GM23248 (cell line): ENCODE measurements around the gene CLEC18B. TPM values are rescaled to one million over a fixed set of nuclear protein-coding genes. Genes with fewer than 3 reads are reported as not detected.
"Not testable (repeated sequence)": the region's sequence is repeated elsewhere in the genome, so short reads cannot be mapped to it uniquely, and the experiment has no call there.

ENCODE experiments used
- DNase-seq: peaks from one replicate; pipeline ENCODE4 v3.0.0-alpha.2; 2015
- H2AFZ ChIP-seq: fragments of 200-600 bp; sonication (generic); 2 replicates; pipeline ENCODE4 v1.6.1; 2016; ENCODE audit warnings: antibody characterized with exemption
- H3F3A ChIP-seq: fragments of 200-600 bp; sonication (generic); 2 replicates; pipeline ENCODE4 v1.6.1; 2016; ENCODE audit warnings: mild to moderate bottlenecking, antibody characterized with exemption, mixed run types; ENCODE audit not compliant: insufficient read depth
- H3K27ac ChIP-seq: fragments of 200-600 bp; sonication (generic); 2 replicates; pipeline ENCODE4 v1.5.1; 2016; ENCODE audit warnings: mild to moderate bottlenecking
- H3K27me3 ChIP-seq: fragments of 200-600 bp; sonication (generic); replicated peaks from 2 replicates; pipeline ENCODE4 v1.6.1; 2016; ENCODE audit warnings: mild to moderate bottlenecking; ENCODE audit not compliant: insufficient read depth
- H3K36me3 ChIP-seq: fragments of 200-600 bp; sonication (generic); 2 replicates; pipeline ENCODE4 v1.6.1; 2016; ENCODE audit warnings: low read depth, mild to moderate bottlenecking
- H3K4me1 ChIP-seq: fragments of 200-600 bp; sonication (generic); 2 replicates; pipeline ENCODE4 v1.6.1; 2016; ENCODE audit warnings: mild to moderate bottlenecking; ENCODE audit not compliant: insufficient read depth
- H3K4me2 ChIP-seq: fragments of 200-600 bp; sonication (generic); one replicate; pipeline ENCODE4 v1.6.1; 2016; ENCODE audit warnings: mild to moderate bottlenecking; ENCODE audit not compliant: unreplicated experiment
- H3K4me3 ChIP-seq: fragments of 200-600 bp; sonication (generic); 2 replicates; pipeline ENCODE4 v1.5.1; 2016; ENCODE audit warnings: mild to moderate bottlenecking
- H3K79me2 ChIP-seq: fragments of 200-600 bp; sonication (generic); 2 replicates; pipeline ENCODE4 v1.6.1; 2016; ENCODE audit warnings: mild to moderate bottlenecking; ENCODE audit not compliant: insufficient read depth
- H3K9ac ChIP-seq: fragments of 200-600 bp; sonication (generic); 2 replicates; pipeline ENCODE4 v1.6.1; 2016; ENCODE audit warnings: mild to moderate bottlenecking
- H3K9me2 ChIP-seq: fragments of 200-600 bp; sonication (generic); 2 replicates; pipeline ENCODE4 v1.6.1; 2016; ENCODE audit warnings: mixed run types, mild to moderate bottlenecking, moderate library complexity; ENCODE audit not compliant: insufficient read depth
- H3K9me3 ChIP-seq: fragments of 200-600 bp; sonication (generic); one replicate; pipeline ENCODE4 v1.6.1; 2017; ENCODE audit warnings: low read depth
- H4K20me1 ChIP-seq: fragments of 200-600 bp; sonication (generic); 2 replicates; pipeline ENCODE4 v1.6.0; 2016; ENCODE audit not compliant: insufficient read depth
- WGBS, 2 experiments: methylation state at CpG; one replicate each; pipeline ENCODE4 v1.1.6; 2015 to 2017; ENCODE audit warnings: low lambda C conversion rate in 2 of 2, low coverage in 1 of 2; ENCODE audit errors: missing lambda C conversion rate in 2 of 2; 5-methylcytosine and 5-hydroxymethylcytosine counted together
- in situ Hi-C: fragments of 300-500 bp; cut with MboI; formaldehyde crosslinking; loops from 2 replicates; pipeline ENCODE4 v1.15.0; 2020
- polyA plus RNA-seq: library from polyadenylated mRNA; unstranded; fragments of >200 nt; fragmentation: Nextera tagmentation; extraction: Ambion mirVana; gene quantifications from 2 replicates; pipeline ENCODE4 v1.2.1, GENCODE V29; 2016
- small RNA-seq: library from RNA; depleted of rRNA; stranded (forward); fragments of <200 nt; gene quantifications from one replicate; pipeline ENCODE3, GENCODE V24; 2014; ENCODE audit warnings: low read depth, low replicate concordance
- total RNA-seq: library from RNA; depleted of rRNA; stranded (reverse); fragments of >200 nt; shearing (Covaris generic); gene quantifications from 2 replicates; pipeline ENCODE4 v1.2.3, GENCODE V29; 2014; rRNA removed

CLEC18B gene
- total and polyA plus RNA-seq, 2 experiments from 2014 or later = 0.22 TPM; not detected in 1

- H3K9me2 ChIP-seq, H4K20me1 ChIP-seq, in situ Hi-C loops, DNase-seq, H3K4me2 ChIP-seq, H3F3A ChIP-seq, H3K27me3 ChIP-seq, H3K4me3 ChIP-seq, H3K27ac ChIP-seq, H3K9me3 ChIP-seq, H3K9ac ChIP-seq, H3K4me1 ChIP-seq, H2AFZ ChIP-seq, H3K36me3 ChIP-seq: not testable (repeated sequence)
- WGBS, 2 experiments = 85 to 93% methylated on average over 9 to 11 of the region's 15 CpGs
- H3K79me2 ChIP-seq = peaks cover 62% of the 10 kb centered on the region
Measured at GRCh38 chr16:74361646-74362610, 59.4 kb downstream of the CLEC18B start.

Small RNA genes within 50 kb of the gene (small RNA-seq; reads per million reads assigned to genes)
- not detected for gene AC009053.4
- not detected for gene RF00019
- gene RNU6-237P = not detected

Other genes starting within 250 kb of the CLEC18B start
- gene PSMD7, start 124.7 kb downstream of the CLEC18B start, total RNA-seq = 82.9 and 122 TPM in 2 replicates
- gene PSMD7, start 124.7 kb downstream of the CLEC18B start, polyA plus RNA-seq = 155 and 160 TPM in 2 replicates
- 0.11 TPM in 1 of 2 replicates, not detected in the other for gene NPIPB15, start 45.2 kb downstream of the CLEC18B start, total RNA-seq
- 1.6 and 1.8 TPM in 2 replicates for gene NPIPB15, start 45.2 kb downstream of the CLEC18B start, polyA plus RNA-seq
- 129 and 136 TPM in 2 replicates for gene GLG1, start 185.6 kb upstream of the CLEC18B start, total RNA-seq
- 139 and 145 TPM in 2 replicates for gene GLG1, start 185.6 kb upstream of the CLEC18B start, polyA plus RNA-seq
- 18.5 and 28.2 TPM in 2 replicates for gene RFWD3, start 245.4 kb upstream of the CLEC18B start, total RNA-seq
- gene RFWD3, start 245.4 kb upstream of the CLEC18B start, polyA plus RNA-seq = 8.8 and 9.0 TPM in 2 replicates